ENCODE data around the gene BMAL1. TPM values are rescaled to one million over a fixed set of nuclear protein-coding genes. Genes with fewer than 3 reads are reported as not detected.
A peak's percentile ranks its signal among the peaks of the same experiment; 100 is the strongest.

The BMAL1 gene
- total RNA-seq, 1 experiment from 2014 or later = 3.2 TPM

- Histone ChIP-seq H3K27me3 (replicated peaks; ENCODE audit: insufficient read depth, low read depth, low read length, poor library complexity) (peaks cover 59% of the 10 kb centered on the region), H3K4me1 (ENCODE audit: insufficient read depth, low read length, poor library complexity, severe bottlenecking) (peaks cover 3% of the 10 kb centered on the region), H3K9me3 (ENCODE audit: low read depth, low read length, poor library complexity, severe bottlenecking) (no peaks in the 10 kb centered on the region), H3K4me3 (ENCODE audit: low read depth, low read length, poor library complexity, severe bottlenecking) (peak overlapping the region; percentile 63), H3K36me3 (ENCODE audit: insufficient read depth, low read length, poor library complexity, severe bottlenecking) (no peaks in the 10 kb centered on the region), H3K27ac (ENCODE audit: low read depth, low read length, poor library complexity, severe bottlenecking) (no peak overlapping the region)
- CTCF ChIA-PET = no interaction called here
- TF ChIP-seq EZH2 (IDR thresholded peaks at IDR 0.05; ENCODE audit: borderline replicate concordance, low read depth, low read length, poor library complexity, severe bottlenecking) = peak; percentile 62
- TF ChIP-seq CTCF (conservative IDR thresholded peaks at IDR 0.05; ENCODE audit: low read depth, low read length) = no peak
- no peak for DNase-seq (ENCODE audit: low spot score)
- intact Hi-C loops (cut with micrococcal nuclease; ENCODE audit: unreplicated experiment) = loop anchor here (10.0 kb wide), 2 partner anchors 64 to 186 kb away; partner anchors contain the start of gene BTBD10
- no TSS peak for BruUV-seq (replicated peaks)
- POLR2A ChIA-PET (ENCODE audit: low non-redundant PET) = no interaction called here
Measured at GRCh38 chr11:13278609-13279486, 1.3 kb downstream of the BMAL1 start.

- POLR2A ChIA-PET (ENCODE audit: low non-redundant PET) = no interaction called here
- H3K4me3 ChIP-seq (ENCODE audit: low read depth, low read length, poor library complexity, severe bottlenecking) = no peak overlapping the region
- H3K27ac ChIP-seq (ENCODE audit: low read depth, low read length, poor library complexity, severe bottlenecking) = no peak overlapping the region
- BruUV-seq (replicated peaks) = no TSS peak
- no peaks in the 10 kb centered on the region for H3K36me3 ChIP-seq (ENCODE audit: insufficient read depth, low read length, poor library complexity, severe bottlenecking)
- peaks cover 53% of the 10 kb centered on the region for H3K27me3 ChIP-seq (replicated peaks; ENCODE audit: insufficient read depth, low read depth, low read length, poor library complexity)
- intact Hi-C loops (cut with micrococcal nuclease; ENCODE audit: unreplicated experiment) = loop anchor here (10.0 kb wide), 2 partner anchors 65 to 185 kb away; partner anchors contain the start of gene BTBD10
- H3K4me1 ChIP-seq (ENCODE audit: insufficient read depth, low read length, poor library complexity, severe bottlenecking) = peaks cover 3% of the 10 kb centered on the region
- CTCF ChIA-PET = no interaction called here
- no peak for TF ChIP-seq CTCF (conservative IDR thresholded peaks at IDR 0.05; ENCODE audit: low read depth, low read length)
- no peak for TF ChIP-seq EZH2 (IDR thresholded peaks at IDR 0.05; ENCODE audit: borderline replicate concordance, low read depth, low read length, poor library complexity, severe bottlenecking)
- no peaks in the 10 kb centered on the region for H3K9me3 ChIP-seq (ENCODE audit: low read depth, low read length, poor library complexity, severe bottlenecking)
- DNase-seq (ENCODE audit: low spot score) = no peak
Measured at GRCh38 chr11:13279487-13279834, 1.9 kb downstream of the BMAL1 start.

GRCh38 chr11:13280092-13280722 lies 2.6 kb downstream of the BMAL1 start:
- Histone ChIP-seq H3K4me1 (ENCODE audit: insufficient read depth, low read length, poor library complexity, severe bottlenecking) (peaks cover 3% of the 10 kb centered on the region), H3K27me3 (replicated peaks; ENCODE audit: insufficient read depth, low read depth, low read length, poor library complexity) (peaks cover 45% of the 10 kb centered on the region), H3K27ac (ENCODE audit: low read depth, low read length, poor library complexity, severe bottlenecking) (no peak overlapping the region), H3K36me3 (ENCODE audit: insufficient read depth, low read length, poor library complexity, severe bottlenecking) (no peaks in the 10 kb centered on the region), H3K9me3 (ENCODE audit: low read depth, low read length, poor library complexity, severe bottlenecking) (no peaks in the 10 kb centered on the region), H3K4me3 (ENCODE audit: low read depth, low read length, poor library complexity, severe bottlenecking) (no peak overlapping the region)
- intact Hi-C loops (cut with micrococcal nuclease; ENCODE audit: unreplicated experiment) = no loop called here
- DNase-seq (ENCODE audit: low spot score) = no peak
- CTCF ChIA-PET = no interaction called here
- BruUV-seq (replicated peaks) = no TSS peak
- POLR2A ChIA-PET (ENCODE audit: low non-redundant PET) = no interaction called here
- TF ChIP-seq CTCF (conservative IDR thresholded peaks at IDR 0.05; ENCODE audit: low read depth, low read length) (no peak), EZH2 (IDR thresholded peaks at IDR 0.05; ENCODE audit: borderline replicate concordance, low read depth, low read length, poor library complexity, severe bottlenecking) (no peak)
